PFSK-1 (cell line): ENCODE data around the gene ZNF189.

ENCODE experiments used
- FOXP2 ChIP-seq: optimal IDR thresholded peaks from 2 replicates; pipeline ENCODE3; 2011; ENCODE audit warnings: borderline replicate concordance, control low read depth, inconsistent platforms; ENCODE audit not compliant: insufficient read depth; ENCODE audit errors: extremely low read length, extremely low read depth
- POLR2AphosphoS5 ChIP-seq: IDR thresholded peaks from 2 replicates; pipeline ENCODE4 v1.6.1; 2012; ENCODE audit warnings: low read depth, mild to moderate bottlenecking, control low read depth, low read length, moderate library complexity
- SIN3A ChIP-seq: IDR thresholded peaks from 2 replicates; pipeline ENCODE4 v1.6.1; 2012; ENCODE audit warnings: mild to moderate bottlenecking, low read length, moderate library complexity, borderline replicate concordance; ENCODE audit not compliant: insufficient read depth
- TAF1 ChIP-seq: IDR thresholded peaks from 2 replicates; pipeline ENCODE4 v1.6.1; 2012; ENCODE audit warnings: low read length, control low read depth, borderline replicate concordance; ENCODE audit not compliant: insufficient read depth
- TF ChIP-seq, protein P1 (sequence below), 2 experiments: IDR thresholded peaks; 2 replicates each; pipeline versions ENCODE4 v1.6.1 to v1.8.0; 2011 to 2012; ENCODE audit warnings: low read depth in 2 of 2, low read length in 2 of 2, control low read depth in 1 of 2, inconsistent platforms in 1 of 2, mild to moderate bottlenecking in 1 of 2, moderate library complexity in 1 of 2; ENCODE audit not compliant: insufficient read depth in 1 of 2

The ZNF189 gene

DNA sequence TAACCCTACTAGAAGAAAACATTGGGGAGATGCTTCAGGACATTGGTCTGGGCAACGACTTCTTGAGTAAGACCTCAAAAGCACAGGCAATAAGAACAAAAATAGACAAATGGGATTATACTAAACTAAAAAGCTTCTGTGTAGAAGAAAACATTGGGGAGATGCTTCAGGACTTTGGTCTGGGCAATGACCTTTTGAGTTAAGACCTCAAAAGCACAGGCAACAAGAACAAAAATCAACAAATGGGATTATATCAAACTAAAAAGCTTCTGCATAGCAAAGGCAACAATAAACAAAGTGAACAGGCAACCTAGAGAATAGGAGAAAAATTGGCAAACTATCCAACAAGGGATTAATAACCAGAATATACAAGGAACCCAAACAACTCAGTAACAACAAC is 4.0 kb upstream of the ZNF189 start:
- no peak for TF ChIP-seq TAF1
- TF ChIP-seq POLR2AphosphoS5, result no peak
- TF ChIP-seq, protein P1, sequence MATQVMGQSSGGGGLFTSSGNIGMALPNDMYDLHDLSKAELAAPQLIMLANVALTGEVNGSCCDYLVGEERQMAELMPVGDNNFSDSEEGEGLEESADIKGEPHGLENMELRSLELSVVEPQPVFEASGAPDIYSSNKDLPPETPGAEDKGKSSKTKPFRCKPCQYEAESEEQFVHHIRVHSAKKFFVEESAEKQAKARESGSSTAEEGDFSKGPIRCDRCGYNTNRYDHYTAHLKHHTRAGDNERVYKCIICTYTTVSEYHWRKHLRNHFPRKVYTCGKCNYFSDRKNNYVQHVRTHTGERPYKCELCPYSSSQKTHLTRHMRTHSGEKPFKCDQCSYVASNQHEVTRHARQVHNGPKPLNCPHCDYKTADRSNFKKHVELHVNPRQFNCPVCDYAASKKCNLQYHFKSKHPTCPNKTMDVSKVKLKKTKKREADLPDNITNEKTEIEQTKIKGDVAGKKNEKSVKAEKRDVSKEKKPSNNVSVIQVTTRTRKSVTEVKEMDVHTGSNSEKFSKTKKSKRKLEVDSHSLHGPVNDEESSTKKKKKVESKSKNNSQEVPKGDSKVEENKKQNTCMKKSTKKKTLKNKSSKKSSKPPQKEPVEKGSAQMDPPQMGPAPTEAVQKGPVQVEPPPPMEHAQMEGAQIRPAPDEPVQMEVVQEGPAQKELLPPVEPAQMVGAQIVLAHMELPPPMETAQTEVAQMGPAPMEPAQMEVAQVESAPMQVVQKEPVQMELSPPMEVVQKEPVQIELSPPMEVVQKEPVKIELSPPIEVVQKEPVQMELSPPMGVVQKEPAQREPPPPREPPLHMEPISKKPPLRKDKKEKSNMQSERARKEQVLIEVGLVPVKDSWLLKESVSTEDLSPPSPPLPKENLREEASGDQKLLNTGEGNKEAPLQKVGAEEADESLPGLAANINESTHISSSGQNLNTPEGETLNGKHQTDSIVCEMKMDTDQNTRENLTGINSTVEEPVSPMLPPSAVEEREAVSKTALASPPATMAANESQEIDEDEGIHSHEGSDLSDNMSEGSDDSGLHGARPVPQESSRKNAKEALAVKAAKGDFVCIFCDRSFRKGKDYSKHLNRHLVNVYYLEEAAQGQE (IDR thresholded peaks at IDR 0.05; ENCODE audit: insufficient read depth in 1 of 2, low read depth in 2 of 2, low read length in 2 of 2), result no peak
- no peak for TF ChIP-seq FOXP2
- TF ChIP-seq SIN3A, result no peak

DNA sequence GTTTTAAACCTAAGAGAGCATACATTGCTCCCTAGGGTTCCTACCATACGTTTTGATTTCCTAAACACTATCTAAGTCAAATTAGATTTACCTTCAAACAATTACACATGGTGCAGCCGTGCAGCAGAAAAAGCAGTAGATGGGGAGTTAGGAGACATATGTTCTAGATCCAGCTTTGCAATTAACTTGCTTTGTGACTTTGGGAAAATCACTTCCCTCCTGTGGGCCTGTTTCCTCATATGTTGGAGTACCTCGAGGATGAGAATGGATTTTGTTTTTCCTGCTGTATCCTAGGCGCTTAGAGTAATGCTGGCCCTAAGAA is 944 bp upstream of the ZNF189 start:
- TF ChIP-seq POLR2AphosphoS5 (no peak), FOXP2 (no peak), SIN3A (no peak), TAF1 (no peak)
- TF ChIP-seq, protein P1 (IDR thresholded peaks at IDR 0.05; ENCODE audit: insufficient read depth in 1 of 2, low read depth in 2 of 2, low read length in 2 of 2), result no peak

DNA sequence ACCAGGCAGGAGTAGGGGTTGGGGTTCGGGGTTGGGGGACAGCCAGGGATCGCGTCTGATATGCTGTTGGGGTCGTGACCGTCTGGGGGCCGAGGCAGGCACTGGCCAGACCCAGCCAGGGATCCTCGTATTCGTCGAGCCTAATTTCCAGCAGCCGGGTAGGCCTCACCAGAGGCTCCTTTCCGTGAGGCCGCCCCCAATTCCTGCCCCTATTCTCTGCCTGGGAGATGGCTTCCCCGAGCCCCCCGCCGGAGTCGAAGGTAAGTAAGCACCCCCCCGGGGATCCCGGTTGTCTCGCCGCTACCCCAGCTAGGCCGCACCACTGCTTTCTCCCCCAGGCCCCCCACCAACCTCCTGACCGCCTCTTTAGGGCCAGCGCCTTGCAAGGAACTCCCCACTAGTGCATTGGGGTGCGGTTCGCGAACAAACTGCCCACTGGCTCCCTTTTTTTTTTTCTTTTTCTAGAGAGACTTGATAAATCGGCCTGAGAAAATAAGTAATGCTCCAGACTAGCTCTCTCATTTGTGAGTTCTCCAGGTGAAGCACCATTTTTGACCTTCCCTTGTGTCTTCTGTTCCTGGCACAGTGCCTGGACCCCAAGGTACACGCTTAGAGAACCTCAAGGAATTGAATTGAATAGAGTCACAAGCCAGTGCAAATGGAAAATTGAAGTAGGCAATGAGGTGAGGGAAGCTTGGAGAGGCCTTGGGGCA is 435 bp downstream of the ZNF189 start:
- TF ChIP-seq POLR2AphosphoS5 (no peak), SIN3A (no peak)

DNA sequence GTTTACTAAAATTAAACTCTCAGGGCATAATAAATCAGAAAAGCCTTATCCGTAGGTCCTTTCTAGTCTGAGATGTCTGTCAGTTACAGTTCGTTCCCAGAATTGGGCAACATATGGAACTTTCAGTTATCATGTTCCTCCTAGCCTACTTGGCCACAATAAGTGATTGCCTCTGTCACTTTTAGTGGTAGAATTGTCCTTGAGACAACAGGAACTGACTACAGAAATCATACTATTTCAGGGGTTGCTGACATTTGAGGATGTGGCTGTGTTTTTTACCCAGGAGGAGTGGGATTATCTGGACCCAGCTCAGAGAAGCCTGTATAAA is 956 bp downstream of the ZNF189 start:
- TF ChIP-seq TAF1 (no peak), POLR2AphosphoS5 (no peak), FOXP2 (no peak), SIN3A (no peak)
- TF ChIP-seq, protein P1 (IDR thresholded peaks at IDR 0.05; ENCODE audit: insufficient read depth in 1 of 2, low read depth in 2 of 2, low read length in 2 of 2), result no peak

DNA sequence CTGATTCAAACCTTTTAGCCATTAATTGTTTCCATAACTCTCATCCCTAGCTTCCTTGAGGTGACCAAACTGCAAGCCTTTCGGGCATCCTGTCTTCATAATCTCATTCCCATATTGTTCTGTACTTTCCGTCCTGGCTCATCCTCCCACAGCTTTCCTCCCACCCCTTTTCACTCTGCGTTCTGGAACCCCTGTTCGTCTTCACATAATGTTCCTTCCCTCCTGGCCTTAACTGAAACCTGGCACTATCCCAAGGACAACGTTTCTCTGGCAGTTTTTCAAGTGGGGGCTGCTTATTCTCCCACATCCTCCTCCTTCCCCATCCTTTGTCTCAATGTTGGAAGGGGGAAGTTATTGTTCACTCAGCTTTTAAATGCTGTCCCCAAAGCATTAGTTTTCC is 1.5 kb downstream of the ZNF189 start:
- TF ChIP-seq POLR2AphosphoS5 (no peak), TAF1 (no peak), FOXP2 (no peak), SIN3A (no peak)
- TF ChIP-seq, protein P1 (IDR thresholded peaks at IDR 0.05; ENCODE audit: insufficient read depth in 1 of 2, low read depth in 2 of 2, low read length in 2 of 2), result no peak
